A549 (cell line): ENCODE results near the gene NXPH4. TPM values are rescaled to one million over a fixed set of nuclear protein-coding genes. Genes with fewer than 3 reads are reported as not detected.

Source experiments
- ATAC-seq, 2 experiments: fragments of 200-7000 bp in 1 of 2; fragments of >200 bp in 1 of 2; cut with Nextera tagmentation in 1 of 2; cut with Tn5 transposase in 1 of 2; 3 replicates each; pipeline versions ENCODE4 v1.8.0 to v1.9.1; 2018 to 2020; ENCODE audit warnings: mild to moderate bottlenecking in 1 of 2, moderate library complexity in 1 of 2
- CTCF ChIA-PET: fragments of 300-600 bp; sonication (Branson Sonifier 250); formaldehyde crosslinking; extraction: SDS; loops from one replicate; lab custom pipeline; 2021; ENCODE audit warnings: antibody characterized with exemption, inconsistent platforms; lab: Yijun Ruan, JAX
- POLR2A ChIA-PET: fragments of 350-600 bp; formaldehyde crosslinking; extraction: SDS; loops from one replicate; lab custom pipeline; 2021; ENCODE audit warnings: antibody characterized with exemption, inconsistent platforms; lab: Yijun Ruan, JAX
- DNase-seq, 2 experiments: peaks; one replicate each; pipeline versions ENCODE4 v3.0.0 to v3.0.0-alpha.2; 2011 to 2016; ENCODE audit warnings: low read depth in 1 of 2, low spot score in 1 of 2
- FAIRE-seq: peaks from 2 replicates; lab custom pipeline; 2011; peaks lifted over from hg19 to GRCh38; lab: Jason Lieb, UNC
- H3K27ac ChIP-seq, 2 experiments: fragments of >200 bp; sonication (Bioruptor Twin); formaldehyde crosslinking; 3 replicates each; pipeline ENCODE4 v1.5.1; 2016 to 2017
- H3K4me1 ChIP-seq: fragments of >200 bp; sonication (Bioruptor Twin); formaldehyde crosslinking; 3 replicates; pipeline ENCODE4 v1.6.1; 2016
- H3K4me2 ChIP-seq: fragments of >200 bp; sonication (Bioruptor Twin); formaldehyde crosslinking; 3 replicates; pipeline ENCODE4 v1.6.1; 2016
- H3K4me3 ChIP-seq: fragments of >200 bp; sonication (Bioruptor Twin); formaldehyde crosslinking; 3 replicates; pipeline ENCODE4 v1.5.1; 2016
- H3K9me3 ChIP-seq: fragments of >200 bp; sonication (Bioruptor Twin); formaldehyde crosslinking; 3 replicates; pipeline ENCODE4 v1.6.1; 2016
- ATOH8 ChIP-seq: fragments of 250-450 bp; sonication (Bioruptor Pico); IDR thresholded peaks from 2 replicates; pipeline ENCODE4 v1.5.0; 2020; ENCODE audit warnings: low read depth, mild to moderate bottlenecking, moderate library complexity
- ELK1 ChIP-seq: fragments of 150-350 bp; IDR thresholded peaks from 2 replicates; pipeline ENCODE4 v1.6.1; 2014; ENCODE audit warnings: low read depth, mild to moderate bottlenecking, low read length
- FOSL2 ChIP-seq, 2 experiments: fragments of 450-650 bp in 1 of 2; fragments of >200 bp in 1 of 2; sonication (Bioruptor Twin) in 1 of 2; formaldehyde crosslinking; IDR thresholded peaks; 2 replicates each; pipeline versions ENCODE4 v1.5.0 to v1.6.1; 2016 to 2020; ENCODE audit warnings: mild to moderate bottlenecking in 1 of 2, moderate library complexity in 1 of 2
- HEYL ChIP-seq: fragments of 250-450 bp; sonication (Bioruptor Pico); IDR thresholded peaks from 2 replicates; pipeline ENCODE4 v1.8.0; 2021; ENCODE audit warnings: mild to moderate bottlenecking, moderate library complexity
- HOXB13 ChIP-seq: fragments of 250-450 bp; sonication (Bioruptor Pico); IDR thresholded peaks from 2 replicates; pipeline ENCODE4 v1.5.0; 2020; ENCODE audit warnings: low read depth, mild to moderate bottlenecking, moderate library complexity
- MAX ChIP-seq: IDR thresholded peaks from 2 replicates; pipeline ENCODE4 v1.6.1; 2012
- MYC ChIP-seq: IDR thresholded peaks from 2 replicates; pipeline ENCODE4 v1.6.1; 2012; ENCODE audit warnings: mild to moderate bottlenecking, inconsistent platforms, low read length, improper control_type of control experiment, borderline replicate concordance
- NR3C1 ChIP-seq: fragments of >200 bp; sonication (Bioruptor Twin); formaldehyde crosslinking; IDR thresholded peaks from 3 replicates; pipeline ENCODE4 v1.6.1; 2017
- PHF8 ChIP-seq: fragments of 200-600 bp; sonication (generic); IDR thresholded peaks from 2 replicates; pipeline ENCODE4 v1.6.1; 2016; ENCODE audit warnings: low read depth, mild to moderate bottlenecking, antibody characterized with exemption, moderate library complexity, borderline replicate concordance
- POLR2A ChIP-seq: IDR thresholded peaks from 2 replicates; pipeline ENCODE4 v1.6.1; 2012; ENCODE audit warnings: mild to moderate bottlenecking, low read length
- RCOR1 ChIP-seq: fragments of 150-350 bp; IDR thresholded peaks from 2 replicates; pipeline ENCODE4 v1.6.1; 2014; ENCODE audit warnings: antibody characterized with exemption, low read length, low read depth
- REST ChIP-seq: fragments of 200-600 bp; sonication (generic); IDR thresholded peaks from 2 replicates; pipeline ENCODE4 v1.6.1; 2016; ENCODE audit warnings: antibody characterized with exemption, mild to moderate bottlenecking, moderate library complexity
- RFX5 ChIP-seq: fragments of 450-650 bp; IDR thresholded peaks from 2 replicates; pipeline ENCODE4 v1.7.1; 2014; ENCODE audit warnings: antibody characterized with exemption, mild to moderate bottlenecking, moderate library complexity
- RNF2 ChIP-seq: fragments of 200-600 bp; sonication (generic); IDR thresholded peaks from 2 replicates; pipeline ENCODE4 v1.6.1; 2016; ENCODE audit warnings: low read depth, mild to moderate bottlenecking, antibody characterized with exemption, moderate library complexity, borderline replicate concordance
- SMC3 ChIP-seq: fragments of >200 bp; sonication (Bioruptor Twin); formaldehyde crosslinking; IDR thresholded peaks from 3 replicates; pipeline ENCODE4 v1.6.1; 2018; ENCODE audit warnings: inconsistent platforms
- SREBF2 ChIP-seq: fragments of 450-650 bp; IDR thresholded peaks from 2 replicates; pipeline ENCODE4 v1.6.1; 2014; ENCODE audit warnings: mild to moderate bottlenecking, moderate library complexity
- ZNF302 ChIP-seq: fragments of 250-450 bp; sonication (Bioruptor Pico); IDR thresholded peaks from 2 replicates; pipeline ENCODE4 v1.9.0; 2021; ENCODE audit warnings: inconsistent platforms, mild to moderate bottlenecking, moderate library complexity
- WGBS: methylation state at CpG from one replicate; pipeline ENCODE4 v1.1.6; 2017; ENCODE audit errors: missing lambda C conversion rate; 5-methylcytosine and 5-hydroxymethylcytosine counted together
- polyA plus RNA-seq, 4 experiments: library from polyadenylated mRNA; depleted of rRNA in 3 of 4; stranded (reverse); fragments of >200 nt; fragmentation: RNase III in 1 of 4; extraction: RNeasy Plus Mini Kit Qiagen cat#74134 plus additional on column Dnase treatment in 1 of 4; gene quantifications; 2 replicates in 3 of 4; 3 replicates in 1 of 4; pipeline ENCODE4 v1.2.3, GENCODE V29; 2011 to 2017

The NXPH4 gene
- polyA plus RNA-seq, 2 of the 4 experiments (the other 2 are of a cell fraction): 0.52 to 3.5 TPM

GRCh38 chr12:57215668-57216013 is 953 bp upstream of the NXPH4 start:
- Histone ChIP-seq H3K4me1 (peaks cover 31% of the 10 kb centered on the region), H3K4me3 (peak overlapping the region; percentile 60; the same call in 2 of the 3 replicates), H3K9me3 (no peaks in the 10 kb centered on the region), H3K4me2 (peak overlapping the region; percentile 100), H3K27ac (no peak overlapping the region; a peak in 1 of 6 replicates)
- ATAC-seq: peak in 1 of 2 experiments; percentile 5; a peak in 2 of 6 replicates
- ChIA-PET CTCF (interaction anchor here (3.8 to 8.5 kb wide), 5 partner anchors 19 to 238 kb away, joined by 23 to 615 read pairs (median 51); partner anchors contain the start of genes INHBE and SHMT2), POLR2A (interaction anchor here (0.7 to 0.8 kb wide), 2 partner anchors 21 to 24 kb away, joined by 3 to 5 read pairs; no protein-coding TSS in a partner anchor)
- DNase-seq: no peak
- TF ChIP-seq RFX5: peak; percentile 95
- TF ChIP-seq ELK1: no peak
- FAIRE-seq: no peak
- WGBS: 42% methylated on average over 5 of the region's 7 CpGs

- ATAC-seq (peak; percentile 1 to 2; a peak in 2 of 6 replicates), FAIRE-seq (no peak), DNase-seq (peak in 1 of 2 experiments; percentile 32)
- H3K4me1 ChIP-seq: peaks cover 31% of the 10 kb centered on the region
- TF ChIP-seq RNF2 (peak; percentile 86), POLR2A (no peak)
- H3K27ac ChIP-seq: peak overlapping the region; percentile 54 to 89
- H3K9me3 ChIP-seq: no peaks in the 10 kb centered on the region
- peak overlapping the region; percentile 60 for H3K4me3 ChIP-seq
- 18% methylated on average over 34 of the region's 63 CpGs for WGBS
- ChIA-PET CTCF (interaction anchor here (0.8 to 8.5 kb wide), 6 partner anchors 10 to 237 kb away, joined by 3 to 615 read pairs (median 4); partner anchors contain the start of genes INHBE and SHMT2), POLR2A (no interaction called here)
- peak overlapping the region; percentile 100 for H3K4me2 ChIP-seq
Observed at GRCh38 chr12:57216921-57217879, 606 bp downstream of the NXPH4 start.

- no peak overlapping the region for H3K4me3 ChIP-seq
- ATAC-seq: no peak
- H3K27ac ChIP-seq: no peak overlapping the region
- peaks cover 27% of the 10 kb centered on the region for H3K4me1 ChIP-seq
- no peak overlapping the region for H3K4me2 ChIP-seq
- ChIA-PET CTCF (interaction anchor here (0.8 to 8.5 kb wide), 3 partner anchors 11 to 35 kb away, joined by 4 to 615 read pairs (median 4); partner anchors contain the start of gene SHMT2), POLR2A (no interaction called here)
- TF ChIP-seq HEYL (CRISPR knock-in tag) (no peak), SMC3 (no peak), NR3C1 (no peak)
- no peak for DNase-seq
- WGBS: 79% methylated on average over 5 of the region's 5 CpGs
- no peak for FAIRE-seq
- no peaks in the 10 kb centered on the region for H3K9me3 ChIP-seq
Observed at GRCh38 chr12:57218030-57218853, 1.6 kb downstream of the NXPH4 start.

- peaks cover 17% of the 10 kb centered on the region; the same call in 2 of the 3 replicates for H3K4me1 ChIP-seq
- no peak for DNase-seq
- H3K4me2 ChIP-seq: no peak overlapping the region
- H3K27ac ChIP-seq: no peak overlapping the region
- H3K9me3 ChIP-seq: no peaks in the 10 kb centered on the region
- ATAC-seq: no peak
- no peak for FAIRE-seq
- 69% methylated on average over 11 of the region's 14 CpGs for WGBS
- POLR2A ChIA-PET: no interaction called here
- H3K4me3 ChIP-seq: no peak overlapping the region
- CTCF ChIA-PET: interaction anchor here (0.6 to 8.5 kb wide), 2 partner anchors 16 to 44 kb away, joined by 3 to 615 read pairs; partner anchors contain the start of gene SHMT2
- TF ChIP-seq RCOR1 (no peak), HOXB13 (CRISPR knock-in tag) (no peak), SREBF2 (no peak), ZNF302 (no peak), POLR2A (no peak), PHF8 (no peak), MAX (no peak), MYC (no peak), REST (no peak), RFX5 (no peak), FOSL2 (IDR thresholded peaks at IDR 0.05) (no peak), FOSL2 (CRISPR knock-in tag; IDR thresholded peaks at IDR 0.05) (no peak), ATOH8 (CRISPR knock-in tag) (no peak), SMC3 (no peak)
Observed at GRCh38 chr12:57219205-57219992, 2.8 kb downstream of the NXPH4 start.
